Spleen (tissue), 11 donors: Measurements from ENCODE around the gene ITIH2. TPM values are rescaled to one million over a fixed set of nuclear protein-coding genes. Genes with fewer than 3 reads are reported as not detected.
"Not testable (repeated sequence)": the region's sequence is repeated elsewhere in the genome, so short reads cannot be mapped to it uniquely, and the experiment has no call there.

Experiments
- DNase-seq: peaks from one replicate; pipeline ENCODE4 v3.0.0-alpha.2; 2020
- H3K27ac ChIP-seq, 8 donors: fragments of 200-600 bp; sonication (generic) in 7 of 8; 1 replicate in 4 of 8; 2 replicates in 4 of 8; pipeline versions ENCODE4 v1.5.0 to v1.8.0; 2016 to 2021; ENCODE audit warnings: inconsistent platforms in 4 of 8, mild to moderate bottlenecking in 4 of 8, moderate library complexity in 1 of 8
- H3K27me3 ChIP-seq, 7 donors: fragments of 200-600 bp; sonication (generic) in 6 of 7; replicated peaks in 1 of 7; 1 replicate in 4 of 7; 2 replicates in 3 of 7; pipeline versions ENCODE4 v1.5.0 to v1.8.0; 2016 to 2021; ENCODE audit warnings: inconsistent platforms in 3 of 7, mild to moderate bottlenecking in 1 of 7
- H3K36me3 ChIP-seq, 6 donors: fragments of 200-600 bp; sonication (generic) in 5 of 6; 1 replicate in 4 of 6; 2 replicates in 2 of 6; pipeline versions ENCODE4 v1.5.0 to v1.8.0; 2016 to 2021; ENCODE audit warnings: inconsistent platforms in 2 of 6
- H3K4me1 ChIP-seq, 6 donors: fragments of 200-600 bp; sonication (generic) in 5 of 6; 1 replicate in 3 of 6; 2 replicates in 3 of 6; pipeline versions ENCODE4 v1.5.0 to v1.8.0; 2016 to 2021; ENCODE audit warnings: inconsistent platforms in 3 of 6
- H3K4me3 ChIP-seq, 8 donors: fragments of 200-600 bp; sonication (generic) in 7 of 8; 1 replicate in 4 of 8; 2 replicates in 4 of 8; pipeline versions ENCODE4 v1.5.0 to v1.8.0; 2016 to 2021; ENCODE audit warnings: inconsistent platforms in 4 of 8, mild to moderate bottlenecking in 4 of 8, moderate library complexity in 2 of 8
- H3K9me3 ChIP-seq, 8 donors: fragments of 200-600 bp; sonication (generic) in 7 of 8; 1 replicate in 4 of 8; 2 replicates in 4 of 8; pipeline versions ENCODE4 v1.5.0 to v1.8.0; 2016 to 2021; ENCODE audit warnings: inconsistent platforms in 4 of 8
- CTCF ChIP-seq, 11 experiments: fragments of 200-600 bp in 7 of 11; fragments of 450-650 bp in 4 of 11; sonication (generic) in 4 of 11; IDR thresholded peaks in 8 of 11; conservative IDR thresholded peaks in 3 of 11; 1 replicate in 7 of 11; 2 replicates in 4 of 11; pipeline versions ENCODE4 v1.4.0 to v1.8.0; 2016 to 2021; ENCODE audit warnings: antibody characterized with exemption in 11 of 11, inconsistent platforms in 4 of 11, mild to moderate bottlenecking in 1 of 11
- POLR2A ChIP-seq, 3 donors: fragments of 450-650 bp; IDR thresholded peaks; one replicate each; pipeline ENCODE4 v1.5.1; 2017; ENCODE audit warnings: antibody characterized with exemption in 3 of 3, mild to moderate bottlenecking in 1 of 3
- POLR2AphosphoS5 ChIP-seq, 3 donors: sonication (generic); formaldehyde crosslinking; IDR thresholded peaks; one replicate each; pipeline ENCODE4 v1.5.1; 2017; ENCODE audit warnings: antibody characterized with exemption in 3 of 3
- WGBS, 5 donors: extraction: QIAGEN DNeasy Blood & Tissue Kit in 3 of 5; methylation state at CpG; one replicate each; pipeline versions ENCODE4 v1.1.5 to v1.1.7; 2013 to 2018; 5-methylcytosine and 5-hydroxymethylcytosine counted together
- intact Hi-C: fragments of 100-400 bp; cut with DNase I; formaldehyde crosslinking; loops from one replicate; pipeline ENCODE4 v1.15.0; 2023; ENCODE audit warnings: low total_unique reads
- polyA plus RNA-seq, 3 donors: library from polyadenylated mRNA; stranded (reverse); fragments of 200-250 nt; gene quantifications; one replicate each; pipeline ENCODE4 v1.2.1, GENCODE V29; 2013
- total RNA-seq, 7 donors: library from RNA; depleted of rRNA in 3 of 7; stranded (reverse); fragments of >200 nt in 3 of 7; fragmentation: NEBNext Ultra II Directional in 4 of 7; extraction: Animal tissue kit (Norgen Biotek cat#: 25700) in 4 of 7; gene quantifications; one replicate each; pipeline versions ENCODE4 v1.1.0 to v1.2.1, GENCODE V29; 2016 to 2021
- donor health status: healthy with polysubstance abuse.
- donor health status: DM: no; HTN: no; CAD: no; lungs with moderate emphysema.
- donor health status: DM: no; HTN: no; CAD: no.
- donor health status: Bipolar disorder and iron deficiency.
- donor health status: healthy.
- donor health status: DM: no; HTN: no; CAD: no.
- donor health status: DM: yes; HTN: yes; CAD: no.

The ITIH2 gene
- total and polyA plus RNA-seq, 10 donors, result not detected

DNA sequence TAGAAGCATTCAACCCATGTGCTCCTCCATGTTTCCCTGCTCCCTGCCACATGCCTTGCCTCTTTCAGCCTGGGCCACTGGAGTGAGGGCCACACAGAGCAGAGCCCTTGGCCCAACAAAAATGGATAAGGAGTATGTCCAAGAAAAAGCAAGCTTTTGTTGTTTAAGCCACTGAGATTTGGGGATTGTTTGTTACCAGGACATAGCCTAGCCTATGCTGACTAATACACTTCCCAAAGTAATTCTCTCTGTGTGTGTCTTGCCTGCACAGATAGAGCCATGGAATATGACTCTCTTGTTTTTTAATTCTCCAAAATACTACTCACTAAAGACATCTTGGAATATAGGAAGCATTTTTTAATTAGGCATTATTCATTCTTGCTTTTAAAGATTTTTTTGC is 13.5 kb upstream of the ITIH2 start:
- H3K9me3 ChIP-seq, result peaks cover 0 to 42% (median 32%) of the 10 kb centered on the region in 8 donors
- H3K36me3 ChIP-seq, result no peaks in the 10 kb centered on the region
- intact Hi-C loops, result no loop called here
- H3K4me3 ChIP-seq, result no peak overlapping the region
- DNase-seq, result no peak
- H3K27ac ChIP-seq, result no peak overlapping the region
- TF ChIP-seq CTCF (IDR thresholded peaks at IDR 0.05 in 8 of 11, conservative IDR thresholded peaks at IDR 0.05 in 3 of 11) (no peak), POLR2A (IDR thresholded peaks at IDR 0.05) (no peak), POLR2AphosphoS5 (IDR thresholded peaks at IDR 0.05) (no peak)
- H3K27me3 ChIP-seq, result no peaks in the 10 kb centered on the region
- peaks cover 0 to 7% (median 0%) of the 10 kb centered on the region in 6 donors for H3K4me1 ChIP-seq

DNA sequence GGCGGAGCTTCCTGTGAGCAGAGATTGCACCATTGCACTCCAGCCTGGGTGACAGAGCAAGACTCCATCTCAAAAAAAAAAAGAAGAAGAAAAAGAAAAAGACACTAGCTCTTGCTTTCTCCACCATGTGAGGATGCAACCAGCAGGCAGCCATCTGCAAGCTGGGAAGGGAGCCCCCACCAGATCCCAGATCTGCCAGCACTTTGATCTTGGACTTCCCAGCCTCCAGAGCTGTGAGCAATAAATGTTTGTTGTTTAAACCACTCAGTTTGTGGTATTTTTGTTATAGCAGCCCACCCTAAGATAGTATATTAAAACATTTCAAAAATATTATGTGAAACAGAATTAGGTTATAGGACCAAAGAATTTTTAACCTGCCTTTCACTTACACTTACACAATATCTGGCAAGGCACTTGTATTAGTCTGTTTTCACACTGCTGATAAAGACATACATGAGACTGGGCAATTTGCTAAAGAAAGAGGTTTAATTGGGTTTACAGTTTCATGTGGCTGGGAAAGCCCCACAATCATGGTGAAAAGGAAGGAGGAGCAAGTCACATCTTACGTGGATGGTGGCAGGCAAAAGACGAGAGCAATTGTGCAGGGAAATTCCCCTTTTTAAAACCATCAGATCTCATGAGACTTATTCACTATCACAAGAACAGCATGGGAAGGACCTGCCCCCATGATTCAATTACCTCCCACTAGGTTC is 12.1 kb upstream of the ITIH2 start:
- H3K4me1 ChIP-seq, H3K27ac ChIP-seq, H3K27me3 ChIP-seq, H3K36me3 ChIP-seq, intact Hi-C loops, H3K4me3 ChIP-seq, DNase-seq: not testable (repeated sequence)
- 63 to 76% (median 67%) methylated on average over 3 of the region's 3 CpGs for WGBS, 5 donors
- H3K9me3 ChIP-seq, result peaks cover 0 to 42% (median 32%) of the 10 kb centered on the region in 8 donors

DNA sequence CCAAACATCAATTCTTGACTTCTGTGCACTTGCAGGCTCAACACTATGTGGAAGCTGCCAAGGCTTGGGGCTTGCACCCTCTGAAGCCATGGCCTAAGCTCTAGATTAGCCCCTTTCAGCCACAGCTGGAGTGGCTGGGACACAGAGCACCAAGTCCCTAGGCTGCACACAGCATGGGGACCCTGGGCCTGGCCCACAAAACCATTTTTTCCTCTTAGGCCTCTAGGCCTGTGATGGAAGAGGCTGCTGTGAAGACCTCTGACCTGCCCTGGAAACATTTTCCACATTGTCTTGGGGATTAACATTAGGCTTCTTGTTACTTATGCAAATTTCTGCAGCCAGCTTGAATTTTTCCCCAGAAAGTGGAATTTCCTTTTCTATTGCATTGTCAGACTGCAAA is 10.7 kb upstream of the ITIH2 start:
- DNase-seq, H3K4me1 ChIP-seq, intact Hi-C loops, H3K4me3 ChIP-seq, H3K36me3 ChIP-seq, H3K27me3 ChIP-seq, H3K27ac ChIP-seq: not testable (repeated sequence)
- peaks cover 0 to 42% (median 32%) of the 10 kb centered on the region in 8 donors for H3K9me3 ChIP-seq

GRCh38 chr10:7693194-7693593 is 9.9 kb upstream of the ITIH2 start:
- not testable (repeated sequence) for DNase-seq, H3K4me1 ChIP-seq

DNA sequence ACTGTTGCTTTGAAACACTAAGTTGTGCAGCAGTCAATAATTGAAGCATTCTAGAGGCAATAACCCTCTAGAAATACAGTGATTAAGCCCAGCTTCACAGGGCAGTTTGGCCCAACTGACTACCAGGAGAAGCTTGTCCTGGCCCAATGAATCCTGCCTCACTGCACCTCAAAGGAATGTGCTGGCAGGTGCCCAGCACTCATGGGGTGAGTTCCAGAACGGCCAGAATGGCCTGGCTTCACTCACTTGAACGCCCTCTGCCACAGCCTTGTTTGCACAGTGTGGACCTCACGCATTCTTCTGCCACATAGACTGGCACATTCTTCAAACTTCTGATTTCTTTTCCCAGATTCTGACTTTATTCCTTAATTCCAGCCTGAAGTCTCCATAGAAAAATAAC is 6.6 kb upstream of the ITIH2 start:
- H3K27me3 ChIP-seq, result peaks cover 0 to 22% (median 0%) of the 10 kb centered on the region in 7 donors
- TF ChIP-seq POLR2AphosphoS5 (IDR thresholded peaks at IDR 0.05) (no peak), POLR2A (IDR thresholded peaks at IDR 0.05) (no peak), CTCF (IDR thresholded peaks at IDR 0.05 in 8 of 11, conservative IDR thresholded peaks at IDR 0.05 in 3 of 11) (no peak)
- intact Hi-C loops, result no loop called here
- WGBS, 5 donors, result 65 to 85% (median 82%) methylated on average over 3 of the region's 3 CpGs
- no peak overlapping the region for H3K27ac ChIP-seq
- DNase-seq, result no peak
- peaks cover 0 to 22% (median 19%) of the 10 kb centered on the region in 8 donors for H3K9me3 ChIP-seq
- no peak overlapping the region for H3K4me3 ChIP-seq
- no peaks in the 10 kb centered on the region for H3K4me1 ChIP-seq
- H3K36me3 ChIP-seq, result no peaks in the 10 kb centered on the region

More at GRCh38 chr10:7693194-7693593, 9.9 kb upstream of the ITIH2 start:
- H3K27me3 ChIP-seq, intact Hi-C loops, H3K36me3 ChIP-seq, H3K27ac ChIP-seq, H3K4me3 ChIP-seq: not testable (repeated sequence)
- H3K9me3 ChIP-seq, result peaks cover 0 to 42% (median 32%) of the 10 kb centered on the region in 8 donors

DNA sequence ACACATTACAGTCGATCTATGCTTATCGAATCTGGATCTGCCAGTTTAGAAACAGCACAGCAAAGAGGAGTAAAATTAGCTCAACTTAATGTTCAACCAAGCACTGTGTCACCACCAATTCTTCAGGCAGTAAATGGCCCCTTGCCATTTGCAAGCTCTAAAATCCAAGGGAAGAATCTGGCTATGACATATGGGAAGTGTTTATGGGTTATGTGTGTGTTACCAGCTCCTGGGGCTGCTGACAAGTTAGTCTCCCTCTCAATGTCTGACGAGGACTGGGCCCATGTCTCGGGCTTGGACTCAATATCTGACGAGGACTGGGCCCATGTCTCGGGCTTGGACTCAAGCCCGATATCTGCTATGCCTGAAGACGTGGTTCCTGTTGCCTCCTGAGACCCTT is 5.7 kb upstream of the ITIH2 start:
- intact Hi-C loops, result no loop called here
- Histone ChIP-seq H3K36me3 (no peaks in the 10 kb centered on the region), H3K9me3 (peaks cover 0 to 13% (median 11%) of the 10 kb centered on the region in 8 donors), H3K27ac (no peak overlapping the region), H3K27me3 (peaks cover 0 to 31% (median 3%) of the 10 kb centered on the region in 7 donors), H3K4me1 (no peaks in the 10 kb centered on the region), H3K4me3 (no peak overlapping the region)
- 80 to 94% (median 88%) methylated on average over 3 to 8 of the region's 8 CpGs for WGBS, 5 donors
- no peak for DNase-seq
- no peak for TF ChIP-seq CTCF (IDR thresholded peaks at IDR 0.05 in 8 of 11, conservative IDR thresholded peaks at IDR 0.05 in 3 of 11)
- no peak for TF ChIP-seq POLR2A (IDR thresholded peaks at IDR 0.05)
- no peak for TF ChIP-seq POLR2AphosphoS5 (IDR thresholded peaks at IDR 0.05)
